ENCODE data around the gene NR2F1-AS1.

NR2F1-AS1 gene

DNA sequence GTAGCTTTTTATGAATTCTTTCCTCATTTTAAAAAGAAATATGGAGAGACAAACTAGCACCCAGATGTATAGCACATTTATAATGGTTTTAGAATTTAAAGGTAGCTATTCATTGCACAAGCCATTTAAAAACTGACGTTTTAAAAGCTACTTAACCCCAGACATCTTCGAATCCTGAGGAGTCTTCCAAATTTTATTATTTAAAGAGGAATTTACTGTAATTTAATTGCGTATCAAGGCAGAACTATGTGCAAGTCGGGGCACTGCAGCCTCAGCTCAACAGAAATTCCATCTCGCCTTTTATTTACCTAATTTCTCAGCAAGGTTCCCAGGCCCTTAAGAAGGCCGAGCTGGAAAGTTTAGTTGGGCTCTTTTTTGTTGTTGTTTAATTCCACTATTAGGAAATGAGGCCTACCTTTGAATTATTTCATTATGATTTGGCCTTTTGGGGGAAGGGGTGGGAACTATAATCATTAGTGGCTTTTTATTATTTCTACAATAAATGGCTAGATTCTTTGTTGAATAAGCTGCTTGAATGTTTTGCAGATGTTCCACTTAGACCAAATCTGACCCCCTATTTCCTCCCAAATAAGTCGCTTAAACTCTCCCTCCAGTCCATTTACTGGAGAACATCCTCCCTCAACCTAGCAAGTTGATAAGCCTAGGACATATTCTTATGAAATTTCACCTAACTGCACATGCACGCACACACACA lies 22.2 kb upstream of the NR2F1-AS1 start:
- DNase-seq (ENCODE audit: low spot score) = no peak

DNA sequence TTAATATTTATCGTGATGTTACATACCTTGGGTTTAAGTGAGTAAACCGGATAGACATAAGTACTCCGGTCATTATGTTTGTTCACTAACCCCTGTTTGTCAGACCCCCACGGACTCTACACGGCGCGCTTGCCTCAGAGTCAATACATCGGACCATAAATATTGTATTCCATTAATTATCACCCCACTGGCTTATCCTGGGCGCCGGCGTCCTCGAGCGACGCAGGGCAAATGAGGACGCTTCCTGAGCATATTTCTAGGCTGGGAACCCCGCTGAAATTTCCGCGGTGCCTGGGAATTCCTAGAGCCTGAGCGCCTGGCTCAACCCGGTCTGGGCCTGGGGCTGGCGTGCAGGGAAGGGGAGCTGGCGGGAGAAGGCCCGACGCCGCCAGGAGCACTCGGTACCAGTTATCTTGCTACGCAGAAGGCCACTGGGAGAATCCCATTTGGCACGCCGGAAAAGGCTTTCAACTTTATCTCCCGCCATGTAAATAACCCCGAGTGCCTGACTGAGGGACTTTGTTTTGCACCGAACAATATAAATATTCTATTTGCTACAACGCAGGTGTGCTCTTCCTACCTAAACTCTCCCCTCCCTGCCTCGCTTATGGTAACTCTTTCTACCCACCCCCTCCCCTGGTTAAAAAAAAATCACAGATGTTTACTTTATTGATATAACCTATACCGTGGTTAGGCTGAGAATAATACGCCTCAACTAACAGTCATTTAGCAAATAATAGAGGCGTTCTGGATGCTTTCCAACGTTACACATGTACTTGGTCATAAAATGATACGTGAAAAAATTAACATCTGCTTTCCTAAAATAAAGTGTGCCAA lies 21.4 kb upstream of the NR2F1-AS1 start:
- DNase-seq (ENCODE audit: low spot score) = no peak

DNA sequence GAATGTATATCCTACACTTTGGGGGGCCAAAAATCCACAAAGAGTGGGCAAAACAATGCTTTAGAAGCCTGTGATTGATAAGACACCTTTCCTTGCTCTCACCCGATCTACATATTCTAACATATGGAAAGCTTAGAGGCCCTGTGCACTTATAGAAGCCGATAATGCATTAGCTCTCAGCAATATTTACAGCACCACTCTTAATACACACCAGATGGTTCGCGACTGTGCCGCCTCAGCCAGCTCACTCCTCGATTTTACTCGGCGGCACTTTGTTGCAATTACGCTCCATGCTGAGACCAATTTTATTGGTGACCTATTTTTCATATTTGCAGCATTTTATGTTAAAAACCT lies 20.8 kb upstream of the NR2F1-AS1 start:
- DNase-seq (ENCODE audit: low spot score) = no peak

DNA sequence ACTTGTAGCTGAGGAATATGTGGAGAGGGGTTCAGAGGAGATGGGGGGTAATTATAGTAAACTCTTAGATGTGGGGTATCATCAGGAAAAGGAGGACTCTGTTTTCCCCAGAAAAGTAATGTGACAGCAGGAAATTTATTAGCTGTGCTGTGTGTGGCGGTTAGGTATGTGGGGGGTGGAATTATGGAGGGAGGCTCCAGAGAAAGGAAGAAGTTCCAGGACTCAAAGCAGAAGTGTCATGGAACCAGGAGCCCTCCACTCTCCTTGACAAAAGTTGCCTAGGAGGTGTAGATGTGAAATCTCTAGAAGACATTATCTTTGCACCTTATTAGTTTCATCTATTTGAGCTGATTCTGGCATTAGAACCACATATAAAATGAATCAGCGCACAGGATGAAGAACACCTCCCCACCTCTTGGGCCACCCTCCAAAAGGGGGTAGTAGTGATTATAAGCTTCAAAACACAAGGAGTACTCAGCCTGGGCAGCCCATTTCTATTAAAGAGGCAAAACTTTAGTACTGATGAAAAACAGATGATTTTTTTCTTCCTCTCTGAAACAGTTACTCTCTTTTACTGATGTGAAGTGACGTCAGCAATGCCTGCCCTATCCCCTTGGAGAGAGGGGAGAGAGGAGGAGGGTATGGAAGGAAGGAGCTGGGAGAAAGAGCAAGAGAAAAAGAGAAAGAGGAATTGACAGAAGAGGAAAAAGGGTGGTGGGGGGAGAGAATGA lies 20.2 kb upstream of the NR2F1-AS1 start:
- DNase-seq (ENCODE audit: low spot score) = no peak

DNA sequence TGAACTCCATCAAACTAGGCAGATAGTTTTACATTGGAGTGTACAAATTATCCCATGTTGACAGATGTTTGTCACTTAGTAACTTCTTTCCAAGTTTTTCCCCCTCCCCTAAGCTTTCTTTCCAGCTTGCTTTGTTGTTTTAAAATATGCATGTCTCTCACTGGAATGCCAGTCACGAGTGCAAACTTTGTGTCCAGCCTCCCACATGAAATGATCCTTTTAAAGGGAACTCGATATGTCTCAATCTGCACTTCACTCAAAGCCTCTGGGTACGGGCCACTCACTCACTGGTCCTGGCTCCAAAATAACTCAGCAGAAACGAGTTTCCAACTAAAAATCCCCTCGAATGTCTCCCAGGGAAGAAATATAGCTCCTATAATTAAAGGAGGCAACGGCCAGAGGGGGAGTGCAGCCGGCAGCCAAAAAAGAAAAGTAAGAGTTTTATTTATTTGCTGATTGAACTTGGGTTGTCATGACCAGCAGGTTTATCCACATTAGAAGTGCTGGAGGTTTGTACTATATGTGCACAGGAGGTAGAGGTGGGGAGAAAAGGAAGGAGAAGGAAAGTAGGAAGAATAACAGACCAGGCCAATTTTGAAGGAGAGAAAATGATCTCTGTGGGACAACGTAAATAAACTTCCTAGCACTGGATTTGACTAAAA lies 19.5 kb upstream of the NR2F1-AS1 start:
- no peak for DNase-seq (ENCODE audit: low spot score)

DNA sequence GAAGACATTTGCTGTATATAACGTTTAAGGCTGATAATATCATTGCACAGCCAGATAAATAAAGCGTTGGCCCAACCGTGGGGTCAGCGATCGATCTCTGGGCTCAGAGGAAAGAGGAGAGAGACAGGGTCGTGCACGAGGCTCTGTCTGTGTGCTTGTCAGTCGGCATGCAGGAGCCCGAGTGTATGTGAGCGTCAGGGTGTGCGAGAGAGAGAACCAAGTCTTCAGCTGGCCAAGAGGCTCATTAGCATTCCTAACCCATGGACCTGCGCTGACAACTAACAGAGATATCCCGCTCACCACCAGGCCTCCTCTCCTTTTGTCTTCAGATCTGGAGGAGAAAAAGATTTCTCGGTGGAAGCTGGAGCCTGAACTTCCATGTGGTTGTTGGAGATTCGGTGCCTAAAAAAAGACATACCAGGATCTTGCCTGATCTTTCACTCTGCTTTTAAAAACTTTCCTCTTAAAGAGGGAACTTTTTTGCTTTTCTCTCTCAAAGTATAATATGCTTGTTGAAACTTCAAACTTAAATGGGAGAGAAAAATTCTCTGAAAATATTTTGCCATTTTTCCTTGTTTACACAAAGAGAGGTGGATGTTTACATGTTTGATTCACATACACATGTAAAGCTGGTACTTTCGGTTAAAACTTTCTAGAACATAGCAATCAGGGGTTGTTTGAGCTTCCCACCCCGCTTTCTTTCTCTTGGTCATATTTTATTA lies 18.5 kb upstream of the NR2F1-AS1 start:
- no peak for DNase-seq (ENCODE audit: low spot score)

DNA sequence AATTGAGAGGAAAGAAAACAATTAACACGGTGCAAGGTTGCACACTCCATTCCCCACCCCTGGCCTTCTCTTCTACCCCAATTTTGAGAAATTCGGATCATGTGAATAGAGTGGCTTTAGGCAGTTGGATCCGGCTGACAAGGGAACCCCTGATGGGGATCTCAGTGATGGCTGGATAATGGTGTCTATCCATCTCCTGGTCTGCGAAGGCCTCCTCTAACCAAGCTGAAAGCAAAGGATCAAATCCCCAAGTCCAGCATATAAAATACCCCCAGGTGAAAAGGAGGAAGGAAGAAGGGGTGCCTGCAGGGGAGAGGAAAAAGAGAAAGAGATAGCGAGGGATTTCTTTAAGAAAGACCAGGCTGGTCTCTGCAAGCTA lies 18.0 kb upstream of the NR2F1-AS1 start:
- no peak for DNase-seq (ENCODE audit: low spot score)

DNA sequence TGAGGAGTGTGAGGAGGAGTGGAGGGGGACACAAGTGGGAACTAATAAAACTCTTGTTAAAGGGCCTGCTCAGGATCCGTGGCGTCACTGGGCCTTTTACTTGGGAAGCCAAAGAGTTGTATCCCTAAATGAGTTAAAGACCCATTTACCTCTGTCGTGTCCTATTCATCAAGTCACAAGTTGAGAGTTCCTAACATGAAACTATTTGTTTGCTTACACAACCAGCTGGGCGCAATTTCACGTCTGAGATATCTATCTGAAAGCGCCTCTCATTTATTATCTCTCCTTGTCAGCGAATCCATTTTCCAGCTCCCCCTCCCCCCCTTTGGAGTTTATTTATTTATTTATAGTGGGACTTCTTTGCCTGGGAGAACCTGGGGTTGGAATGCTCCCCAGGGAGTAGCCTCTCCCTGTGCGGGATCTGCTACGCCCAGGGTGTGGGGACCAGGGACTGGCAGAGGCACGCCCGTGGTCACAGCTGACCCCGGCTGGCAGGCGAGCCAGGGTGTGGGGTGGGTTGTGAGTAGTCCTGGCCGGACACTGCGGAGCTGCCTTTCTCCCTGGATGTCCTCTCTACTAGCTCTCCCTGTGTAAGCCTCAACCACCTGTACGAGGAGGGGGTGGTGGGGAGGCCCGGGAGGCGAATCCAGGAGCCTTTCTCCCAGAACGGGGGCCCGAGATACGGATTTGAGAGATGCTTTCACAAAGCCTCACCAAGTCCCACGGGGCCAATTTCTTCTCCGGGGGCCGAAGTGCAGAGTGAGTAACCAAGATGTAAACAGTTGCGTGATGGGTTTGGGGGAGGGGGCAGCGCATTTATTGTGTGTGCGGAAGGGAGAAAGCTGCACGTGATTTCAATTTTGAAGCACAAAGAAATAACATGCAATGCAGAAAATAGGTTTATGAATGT lies 17.3 kb upstream of the NR2F1-AS1 start:
- DNase-seq (ENCODE audit: low spot score) = no peak

DNA sequence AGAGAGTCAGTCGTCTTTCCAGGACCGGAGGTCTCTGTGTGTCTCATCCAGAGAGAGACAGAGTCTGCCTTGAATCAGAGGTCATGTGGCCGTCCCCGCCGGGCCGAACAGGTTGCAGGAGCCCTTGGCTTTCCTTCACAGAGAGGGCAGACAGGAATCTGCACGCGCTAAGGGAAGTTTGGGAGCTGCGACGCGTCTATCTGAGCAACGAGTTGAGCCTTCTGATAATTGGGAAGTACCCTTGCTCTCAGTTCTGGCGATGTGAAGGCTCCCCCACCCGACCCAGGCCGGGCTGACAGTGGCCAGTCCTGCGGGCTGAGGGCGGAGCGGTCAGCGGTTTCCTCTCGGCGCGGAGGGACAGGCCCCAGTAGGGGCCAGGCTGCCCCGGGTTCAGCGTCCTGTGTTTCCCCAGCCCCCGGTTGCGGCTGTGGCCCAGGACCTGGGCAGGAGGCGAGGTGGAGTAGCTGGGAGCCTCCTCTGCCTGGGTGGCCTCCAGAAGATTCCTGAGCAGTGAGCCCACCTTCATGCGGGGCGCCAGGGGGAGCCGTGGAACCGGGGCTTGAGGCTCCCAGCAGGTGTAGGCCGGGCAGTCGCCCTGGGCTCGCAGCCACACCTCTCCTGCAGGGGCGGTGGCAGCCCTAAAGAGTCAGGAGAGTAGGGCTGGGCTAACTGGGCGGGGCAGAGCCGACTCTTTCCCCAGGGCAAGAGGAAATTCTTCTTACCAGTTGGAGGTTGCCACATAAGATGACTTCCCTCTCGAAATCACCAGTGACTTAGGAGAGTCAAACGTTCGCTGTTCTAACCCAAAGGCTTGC lies 15.9 kb upstream of the NR2F1-AS1 start:
- DNase-seq (ENCODE audit: low spot score) = no peak

DNA sequence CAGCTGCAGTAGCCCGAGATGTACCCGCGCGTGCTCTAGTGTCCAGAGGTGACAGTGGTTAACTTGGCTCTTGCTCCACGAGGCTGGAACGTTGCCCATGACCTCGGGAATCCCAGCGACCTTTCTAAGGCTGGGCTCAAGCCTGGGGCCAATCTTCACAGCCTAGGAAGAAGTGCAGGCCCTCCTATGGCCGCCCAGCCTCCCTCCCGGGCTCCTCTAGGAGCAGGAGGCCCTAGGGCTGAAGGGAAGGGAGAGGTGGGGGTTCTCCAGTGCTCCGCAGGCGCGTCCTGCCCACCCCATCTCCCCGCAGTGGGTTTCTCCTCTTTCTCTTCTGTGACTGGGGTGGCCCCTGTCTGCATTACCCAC lies 15.3 kb upstream of the NR2F1-AS1 start:
- DNase-seq (ENCODE audit: low spot score) = no peak

DNA sequence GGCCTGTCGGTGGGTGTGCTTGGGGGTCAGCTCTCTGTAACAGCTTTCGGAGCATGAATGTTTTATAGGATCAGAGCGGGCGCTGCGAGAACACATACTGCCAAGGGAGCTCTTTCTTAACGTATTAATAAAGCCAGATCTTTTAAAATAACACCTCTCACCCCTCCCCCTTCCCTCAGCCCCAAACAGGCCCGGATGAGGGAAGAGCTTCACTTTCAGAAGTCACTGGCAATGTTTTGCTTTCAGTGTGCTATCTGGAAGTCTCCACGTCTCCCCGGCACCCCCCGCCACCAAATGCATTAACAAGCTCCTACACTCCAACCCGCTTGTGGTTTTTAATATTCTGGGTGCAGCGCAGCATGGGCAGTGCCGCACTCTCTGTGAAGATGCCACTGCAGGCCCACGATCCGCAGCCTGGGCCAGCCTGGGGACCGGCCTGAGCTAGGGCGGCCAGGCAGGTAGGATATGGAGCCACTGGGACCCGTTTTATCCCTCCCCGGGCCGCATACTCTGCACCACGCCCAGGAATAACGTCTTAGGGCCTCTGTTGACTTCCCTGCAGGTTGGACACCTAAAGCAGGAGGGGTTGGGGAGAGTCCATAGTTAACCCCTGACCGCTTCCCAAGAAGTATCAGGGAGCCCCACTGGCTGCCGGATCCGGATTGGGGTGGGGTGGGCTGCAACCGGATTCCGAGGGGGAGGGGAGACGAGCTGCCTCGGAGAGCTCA lies 14.6 kb upstream of the NR2F1-AS1 start:
- DNase-seq (ENCODE audit: low spot score) = no peak

DNA sequence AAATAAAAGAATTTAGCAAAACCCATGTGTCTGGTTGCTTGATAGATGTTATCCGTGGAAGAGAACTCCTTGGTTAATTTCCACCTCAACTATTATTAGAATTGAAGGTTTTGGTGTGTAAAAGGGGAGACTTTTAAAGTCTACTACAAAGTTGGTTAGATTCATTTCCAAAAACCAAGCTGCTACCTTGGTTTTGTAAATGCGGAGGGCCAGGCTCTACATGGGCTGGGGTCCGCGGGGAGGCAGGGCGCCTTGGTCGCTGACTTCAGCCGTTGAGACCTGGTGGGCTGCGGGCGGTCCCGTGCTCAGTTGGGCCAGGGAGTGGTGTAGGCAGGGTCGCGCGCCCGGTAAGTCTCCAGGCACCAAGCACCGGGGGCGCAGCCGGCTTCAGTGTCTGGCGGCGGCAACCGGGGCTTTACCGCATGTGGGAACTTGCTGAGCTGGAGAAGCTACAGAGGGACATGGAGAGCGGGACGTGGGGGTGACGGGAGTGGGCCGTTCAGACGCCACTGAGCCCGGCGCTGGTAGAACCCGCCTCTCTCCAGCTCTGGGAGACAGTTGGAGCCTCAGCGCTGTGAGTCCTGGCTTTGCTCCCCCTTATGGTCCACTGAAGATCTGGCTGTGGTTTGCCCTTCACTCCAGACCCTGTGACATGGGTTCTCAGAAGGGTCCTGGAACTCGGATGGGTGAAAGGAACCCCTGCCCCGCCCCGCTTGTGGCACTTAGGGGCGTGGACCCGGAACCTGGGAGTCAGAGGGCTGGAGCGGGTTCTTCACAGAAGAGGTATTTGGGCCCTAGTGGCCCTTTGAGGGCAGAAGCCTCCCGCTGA lies 13.8 kb upstream of the NR2F1-AS1 start:
- DNase-seq (ENCODE audit: low spot score) = no peak

DNA sequence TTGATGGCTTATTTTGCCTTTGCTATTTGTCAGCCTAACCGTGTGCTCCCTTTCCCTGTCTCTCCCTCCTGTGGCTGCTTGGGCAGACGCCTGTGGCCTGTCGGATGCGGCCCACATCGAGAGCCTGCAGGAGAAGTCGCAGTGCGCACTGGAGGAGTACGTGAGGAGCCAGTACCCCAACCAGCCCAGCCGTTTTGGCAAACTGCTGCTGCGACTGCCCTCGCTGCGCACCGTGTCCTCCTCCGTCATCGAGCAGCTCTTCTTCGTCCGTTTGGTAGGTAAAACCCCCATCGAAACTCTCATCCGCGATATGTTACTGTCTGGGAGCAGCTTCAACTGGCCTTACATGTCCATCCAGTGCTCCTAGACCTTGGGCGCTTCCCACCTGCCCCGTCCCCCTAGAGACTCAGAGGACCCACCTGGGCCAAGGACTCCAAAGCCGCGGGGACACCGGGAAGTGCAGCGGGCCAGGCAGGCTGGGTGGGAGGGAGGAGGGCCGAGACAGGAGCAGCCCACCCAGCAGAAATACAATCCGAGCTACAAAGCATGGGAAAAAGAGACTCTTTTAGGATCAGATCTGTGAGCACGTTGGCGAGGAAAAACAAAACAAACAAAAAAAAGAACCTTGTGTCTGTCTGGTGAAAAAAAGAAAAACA lies 12.6 kb upstream of the NR2F1-AS1 start:
- no peak for DNase-seq (ENCODE audit: low spot score)

DNA sequence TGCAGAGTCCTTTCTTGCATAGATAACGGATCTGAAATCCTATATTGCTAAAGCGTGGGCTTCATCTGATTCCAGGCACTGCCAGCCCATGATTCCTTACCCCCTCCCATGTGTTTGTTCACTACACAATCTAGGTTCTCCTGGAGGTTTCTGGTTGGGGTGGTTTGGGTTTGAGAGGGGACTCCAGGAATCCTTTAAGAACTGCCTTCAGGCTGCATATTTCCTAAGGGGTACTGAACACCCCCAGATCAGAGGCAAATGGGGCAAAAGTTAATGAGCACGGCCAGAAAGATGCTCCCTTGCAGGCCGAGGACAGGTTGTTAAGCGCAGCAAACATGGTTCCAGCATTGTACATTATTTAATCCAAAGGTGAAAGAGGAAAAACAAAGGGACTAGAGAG lies 11.9 kb upstream of the NR2F1-AS1 start:
- no peak for DNase-seq (ENCODE audit: low spot score)

DNA sequence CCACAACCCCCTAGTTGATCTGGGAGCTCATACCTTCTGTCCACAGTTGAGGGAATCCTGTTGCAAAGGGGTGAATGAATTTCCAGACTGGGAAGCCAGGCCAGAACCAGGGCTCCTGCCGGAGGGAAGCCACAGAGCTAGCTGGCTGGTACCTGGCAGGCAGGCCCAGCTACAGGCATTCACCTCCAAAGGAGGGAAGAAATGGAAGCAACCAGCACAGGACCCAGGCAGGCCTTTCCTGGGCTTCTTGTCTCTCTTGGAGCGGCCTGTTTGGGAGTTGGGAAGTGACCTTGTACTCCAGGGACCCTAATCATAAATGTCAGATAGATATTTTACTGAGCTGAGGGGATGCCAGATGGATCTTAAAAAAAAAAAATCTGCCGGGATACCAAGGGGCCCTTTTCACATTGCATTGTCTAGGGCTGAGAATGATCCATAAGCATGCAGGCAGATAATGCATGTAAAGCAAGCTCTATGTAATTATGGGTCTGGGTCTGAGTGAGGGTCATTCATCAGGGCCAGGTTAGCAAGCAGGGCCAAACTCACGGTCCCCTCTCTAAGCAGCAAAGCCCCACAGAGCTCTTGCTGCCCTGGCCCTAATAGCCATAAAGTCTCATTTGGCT lies 10.4 kb upstream of the NR2F1-AS1 start:
- DNase-seq (ENCODE audit: low spot score) = no peak

DNA sequence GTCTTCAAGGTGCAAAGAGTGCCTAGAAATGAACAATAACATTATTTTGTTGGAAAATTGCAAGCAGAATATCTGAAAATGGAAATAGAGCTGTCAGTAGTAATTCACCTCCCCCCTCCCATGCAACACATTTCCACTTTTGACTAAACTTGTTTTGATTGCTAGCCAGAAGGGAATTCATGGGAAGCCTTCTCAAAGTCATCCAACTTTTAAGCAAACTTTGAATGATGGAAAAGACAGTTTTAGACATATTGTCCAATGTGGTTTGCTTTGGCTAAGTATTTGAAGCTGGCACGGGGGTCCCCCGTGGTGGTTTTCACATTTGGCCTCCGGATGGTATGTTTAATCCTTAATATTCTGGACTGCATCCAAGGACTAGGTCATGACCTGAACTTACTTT lies 9.5 kb upstream of the NR2F1-AS1 start:
- DNase-seq (ENCODE audit: low spot score) = no peak

DNA sequence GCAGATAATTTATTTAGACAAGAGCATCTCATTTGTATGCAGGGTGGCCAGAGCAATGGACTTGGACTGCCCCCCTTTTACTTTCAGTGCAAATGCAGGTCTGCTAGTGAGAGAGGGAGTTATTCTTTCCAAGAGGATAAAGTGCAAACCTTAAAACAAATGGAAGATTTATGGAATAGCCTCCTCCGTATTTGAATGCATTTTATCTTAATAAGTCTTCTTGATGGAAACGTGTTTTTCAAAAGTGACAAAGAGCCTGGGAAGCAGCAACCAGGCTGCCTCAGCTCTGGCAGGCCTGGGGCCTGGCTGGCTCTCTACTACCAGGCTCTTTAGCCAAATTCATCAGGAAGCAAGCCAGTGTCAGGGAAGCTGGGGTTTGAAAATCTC lies 8.8 kb upstream of the NR2F1-AS1 start:
- no peak for DNase-seq (ENCODE audit: low spot score)

Measured in hepatic stellate cell (primary cell).